K562 (cell line): Measurements from ENCODE around the gene GAPDH. TPM values are rescaled to one million over a fixed set of nuclear protein-coding genes. Genes with fewer than 3 reads are reported as not detected.
"Not testable (repeated sequence)": the region's sequence is repeated elsewhere in the genome, so short reads cannot be mapped to it uniquely, and the experiment has no call there.

Experiments used
- ATAC-seq: fragments of 200-7000 bp; cut with Tn5 transposase; 3 replicates; pipeline ENCODE4 v1.9.1; 2020; ENCODE audit warnings: moderate library complexity
- BruUV-seq: library from RNA; stranded (reverse); fragments of 400-500 nt; replicated peaks from 2 replicates; lab custom pipeline; 2021; lab: Mats Ljungman, UMichigan
- CTCF ChIA-PET: fragments of 300-600 bp; formaldehyde crosslinking; extraction: SDS; loops from one replicate; lab custom pipeline; 2021; ENCODE audit warnings: low intra/inter-chr PET ratio; lab: Yijun Ruan, JAX
- POLR2A ChIA-PET: fragments of 300-600, 350-650 bp; sonication (Branson Sonifier 250); formaldehyde crosslinking; extraction: SDS; loops from one replicate; lab custom pipeline; 2021; ENCODE audit warnings: antibody characterized with exemption, inconsistent platforms; lab: Yijun Ruan, JAX
- DNase-seq, 4 experiments: peaks; one replicate each; pipeline versions ENCODE4 v3.0.0 to v3.0.0-alpha.2; 2011 to 2018; ENCODE audit warnings: low spot score in 3 of 4, mixed read lengths in 3 of 4; ENCODE audit errors: extremely low read depth in 1 of 4
- FAIRE-seq: peaks from 2 replicates; lab custom pipeline; 2011; peaks lifted over from hg19 to GRCh38; lab: Jason Lieb, UNC
- H2AFZ ChIP-seq: 2 replicates; pipeline ENCODE4 v1.6.0; 2011; ENCODE audit warnings: low read depth, low read length, control low read depth, inconsistent platforms
- H3K27ac ChIP-seq: fragments of 200-600 bp; 3 replicates; pipeline ENCODE4 v1.8.0; 2011; ENCODE audit warnings: low read depth, mild to moderate bottlenecking, control low read depth, inconsistent platforms, low read length, moderate library complexity, mixed read lengths; ENCODE audit errors: extremely low read depth
- H3K27me3 ChIP-seq, 2 experiments: fragments of 300-600 bp in 1 of 2; 2 replicates in 1 of 2; 3 replicates in 1 of 2; pipeline versions ENCODE4 v1.6.0 to v1.8.0; 2011; ENCODE audit warnings: inconsistent platforms in 2 of 2, low read length in 2 of 2, mild to moderate bottlenecking in 1 of 2, mixed read lengths in 1 of 2, moderate library complexity in 1 of 2; ENCODE audit not compliant: control insufficient read depth in 2 of 2, insufficient read depth in 2 of 2
- H3K36me3 ChIP-seq: fragments of 300-600 bp; 3 replicates; pipeline ENCODE4 v1.8.0; 2011; ENCODE audit warnings: mild to moderate bottlenecking, low read length, inconsistent platforms; ENCODE audit not compliant: control insufficient read depth, insufficient read depth
- H3K4me1 ChIP-seq, 2 experiments: fragments of 200-600 bp in 1 of 2; replicated peaks in 1 of 2; 2 replicates in 1 of 2; 3 replicates in 1 of 2; pipeline versions ENCODE4 v1.5.1 to v1.8.0; 2011; ENCODE audit warnings: inconsistent platforms in 2 of 2, low read length in 2 of 2, mild to moderate bottlenecking in 1 of 2, mixed read lengths in 1 of 2, moderate library complexity in 1 of 2; ENCODE audit not compliant: control insufficient read depth in 2 of 2, insufficient read depth in 2 of 2
- H3K4me2 ChIP-seq: 2 replicates; pipeline ENCODE4 v1.6.1; 2011; ENCODE audit warnings: low read length, control low read depth, inconsistent platforms, mixed read lengths; ENCODE audit not compliant: insufficient read depth
- H3K4me3 ChIP-seq: fragments of 200-600 bp; sonication (generic), shearing (Covaris generic); 2 replicates; pipeline ENCODE4 v1.5.1; 2016; ENCODE audit warnings: control low read depth, inconsistent platforms
- H3K79me2 ChIP-seq: fragments of 200-600 bp; 3 replicates; pipeline ENCODE4 v1.8.0; 2011; ENCODE audit warnings: low read length, inconsistent platforms; ENCODE audit not compliant: control insufficient read depth, insufficient read depth
- H3K9ac ChIP-seq, 2 experiments: 2 replicates each; pipeline versions ENCODE4 v1.6.0 to v1.6.1; 2011; ENCODE audit warnings: low read depth in 2 of 2, low read length in 2 of 2, control low read depth in 1 of 2, inconsistent platforms in 1 of 2, mild to moderate bottlenecking in 1 of 2, mixed read lengths in 1 of 2; ENCODE audit not compliant: insufficient read depth in 1 of 2
- H3K9me1 ChIP-seq: one replicate; pipeline ENCODE4 v1.6.0; 2011; ENCODE audit warnings: inconsistent platforms, mild to moderate bottlenecking, low read length, moderate library complexity; ENCODE audit not compliant: control insufficient read depth, insufficient read depth
- H3K9me3 ChIP-seq: replicated peaks from 2 replicates; pipeline ENCODE4 v1.5.1; 2011; ENCODE audit warnings: low read depth, low read length, inconsistent platforms; ENCODE audit not compliant: control insufficient read depth, insufficient read depth
- H4K20me1 ChIP-seq: replicated peaks from 2 replicates; pipeline ENCODE4 v1.6.1; 2011; ENCODE audit warnings: low read length, inconsistent platforms, mixed read lengths; ENCODE audit not compliant: control insufficient read depth, insufficient read depth
- CTBP1 ChIP-seq: fragments of 450-650 bp; IDR thresholded peaks from 2 replicates; pipeline ENCODE4 v1.6.1; 2016; ENCODE audit warnings: borderline replicate concordance
- ELF1 ChIP-seq: fragments of 200-800 bp; sonication (Bioruptor generic); IDR thresholded peaks from 2 replicates; pipeline ENCODE4 v1.6.1; 2016; ENCODE audit warnings: missing genetic modification characterization, missing compliant biosample characterization
- ETV6 ChIP-seq, 3 experiments: fragments of 150-350 bp in 1 of 3; sonication (generic) in 1 of 3; formaldehyde crosslinking in 1 of 3; IDR thresholded peaks; 2 replicates each; pipeline versions ENCODE4 v1.6.1 to v1.8.0; 2014 to 2022; ENCODE audit warnings: borderline replicate concordance in 2 of 3, low read depth in 2 of 3, antibody characterized with exemption in 1 of 3, low read length in 1 of 3, mild to moderate bottlenecking in 1 of 3, missing genetic modification reagents in 1 of 3
- RAD21 ChIP-seq, 2 experiments: fragments of 250-450 bp in 1 of 2; fragments of 450-650 bp in 1 of 2; sonication (Bioruptor Pico) in 1 of 2; formaldehyde crosslinking in 1 of 2; IDR thresholded peaks in 1 of 2; conservative IDR thresholded peaks in 1 of 2; 2 replicates each; pipeline versions ENCODE4 v1.4.0 to v1.8.0; 2020 to 2022; ENCODE audit warnings: mild to moderate bottlenecking in 2 of 2, moderate library complexity in 1 of 2
- RBFOX2 ChIP-seq: fragments of 200-400 bp; formaldehyde crosslinking; IDR thresholded peaks from 2 replicates; pipeline ENCODE4 v1.6.1; 2017; ENCODE audit warnings: low read depth, mild to moderate bottlenecking, low read length, moderate library complexity
- ZBTB7A ChIP-seq: IDR thresholded peaks from 2 replicates; pipeline ENCODE4 v1.6.1; 2011; ENCODE audit warnings: low read depth, mild to moderate bottlenecking, low read length, moderate library complexity, borderline replicate concordance; ENCODE audit not compliant: control insufficient read depth
- WGBS: fragments of 100-300 bp; shearing (Covaris generic); methylation state at CpG from one replicate; pipeline ENCODE4 v1.1.6; 2016; ENCODE audit warnings: low coverage, mixed read lengths; ENCODE audit not compliant: insufficient coverage; ENCODE audit errors: missing lambda C conversion rate; 5-methylcytosine and 5-hydroxymethylcytosine counted together
- in situ Hi-C: fragments of 300-500 bp; cut with MboI; formaldehyde crosslinking; loops from 4 replicates; pipeline ENCODE4 v1.15.0; 2018; ENCODE audit warnings: inconsistent platforms, mixed read lengths
- intact Hi-C: fragments of 100-400 bp; cut with micrococcal nuclease; formaldehyde crosslinking; loops from 2 replicates; pipeline ENCODE4 v1.14.2; 2022
- polyA plus RNA-seq, 8 experiments: library from polyadenylated mRNA; depleted of rRNA in 4 of 8; stranded (reverse) in 5 of 8; unstranded in 3 of 8; fragments of >200 nt; fragmentation: Nextera tagmentation in 2 of 8; fragmentation: Illumina TruSeq in 1 of 8; extraction: Ambion mirVana in 2 of 8; extraction: Trizol in 1 of 8; gene quantifications; 2 replicates each; pipeline versions ENCODE4 v1.2.1 to v1.2.3, GENCODE V29; 2011 to 2014; ENCODE audit warnings: inconsistent platforms in 1 of 8, missing spikeins in 1 of 8
- total RNA-seq, 7 experiments: library from RNA; depleted of rRNA in 6 of 7; stranded (reverse); fragments of >200 nt in 6 of 7; fragmentation: Illumina TruSeq in 2 of 7; extraction: Trizol in 2 of 7; gene quantifications; 2 replicates each; pipeline versions ENCODE4 v1.2.1 to v1.2.3, GENCODE V29; 2011 to 2021; ENCODE audit warnings: low replicate concordance in 1 of 7
- TF ChIP-seq, protein P1 (sequence below), 3 experiments: IDR thresholded peaks in 2 of 3; conservative IDR thresholded peaks in 1 of 3; 2 replicates each; pipeline ENCODE4 v1.5.1; 2011 to 2012; ENCODE audit warnings: low read length in 3 of 3, mild to moderate bottlenecking in 3 of 3, control low read depth in 2 of 3, improper control_type of control experiment in 1 of 3, inconsistent platforms in 1 of 3, low read depth in 1 of 3, mixed read lengths in 1 of 3, moderate library complexity in 1 of 3; ENCODE audit not compliant: insufficient read depth in 2 of 3
- TF ChIP-seq, protein P2 (sequence below): IDR thresholded peaks from 2 replicates; pipeline ENCODE4 v1.6.1; 2011; ENCODE audit warnings: borderline replicate concordance, low read depth, mild to moderate bottlenecking, moderate library complexity, low read length; ENCODE audit not compliant: insufficient read depth, poor library complexity, severe bottlenecking
- TF ChIP-seq, protein P3 (sequence below), 2 experiments: fragments of 450-650 bp; conservative IDR thresholded peaks; 2 replicates each; pipeline ENCODE4 v1.6.1; 2017; ENCODE audit warnings: mild to moderate bottlenecking in 2 of 2, moderate library complexity in 2 of 2

GAPDH gene
- total and polyA plus RNA-seq, 9 of the 15 experiments (the other 6 are each of a cell fraction or from before 2014, with no cell fraction given) = 2,206 to 6,793 (median 4,217) TPM

DNA sequence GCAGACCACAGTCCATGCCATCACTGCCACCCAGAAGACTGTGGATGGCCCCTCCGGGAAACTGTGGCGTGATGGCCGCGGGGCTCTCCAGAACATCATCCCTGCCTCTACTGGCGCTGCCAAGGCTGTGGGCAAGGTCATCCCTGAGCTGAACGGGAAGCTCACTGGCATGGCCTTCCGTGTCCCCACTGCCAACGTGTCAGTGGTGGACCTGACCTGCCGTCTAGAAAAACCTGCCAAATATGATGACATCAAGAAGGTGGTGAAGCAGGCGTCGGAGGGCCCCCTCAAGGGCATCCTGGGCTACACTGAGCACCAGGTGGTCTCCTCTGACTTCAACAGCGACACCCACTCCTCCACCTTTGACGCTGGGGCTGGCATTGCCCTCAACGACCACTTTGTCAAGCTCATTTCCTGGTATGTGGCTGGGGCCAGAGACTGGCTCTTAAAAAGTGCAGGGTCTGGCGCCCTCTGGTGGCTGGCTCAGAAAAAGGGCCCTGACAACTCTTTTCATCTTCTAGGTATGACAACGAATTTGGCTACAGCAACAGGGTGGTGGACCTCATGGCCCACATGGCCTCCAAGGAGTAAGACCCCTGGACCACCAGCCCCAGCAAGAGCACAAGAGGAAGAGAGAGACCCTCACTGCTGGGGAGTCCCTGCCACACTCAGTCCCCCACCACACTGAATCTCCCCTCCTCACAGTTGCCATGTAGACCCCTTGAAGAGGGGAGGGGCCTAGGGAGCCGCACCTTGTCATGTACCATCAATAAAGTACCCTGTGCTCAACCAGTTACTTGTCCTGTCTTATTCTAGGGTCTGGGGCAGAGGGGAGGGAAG lies 3.5 kb downstream of the GAPDH start:
- H3K36me3 ChIP-seq = peaks cover 43% of the 10 kb centered on the region
- H2AFZ ChIP-seq; ATAC-seq; H3K9me3 ChIP-seq; in situ Hi-C loops; H3K9me1 ChIP-seq; CTCF ChIA-PET; H3K27me3 ChIP-seq; FAIRE-seq; TF ChIP-seq ETV6 (CRISPR knock-in tag; IDR thresholded peaks at IDR 0.05; ENCODE audit: borderline replicate concordance): not testable (repeated sequence)
- H3K79me2 ChIP-seq = peaks cover 53% of the 10 kb centered on the region
- H3K4me1 ChIP-seq = peaks cover 54 to 85% of the 10 kb centered on the region in 2 experiments
- DNase-seq = peak in 1 of 4 experiments; percentile 80
- peak overlapping the region; percentile 59; the same call in 1 of the 3 replicates for H3K27ac ChIP-seq
- intact Hi-C loops = loop anchor here (2.0 to 10.0 kb wide), 2 partner anchors 115 to 213 kb away; no protein-coding TSS in a partner anchor
- H3K4me3 ChIP-seq = peak overlapping the region; percentile 84; the same call in 1 of the 2 replicates
- peak overlapping the region; percentile 34 to 100; a peak in 3 of 4 replicates for H3K9ac ChIP-seq
- peaks cover 38% of the 10 kb centered on the region for H4K20me1 ChIP-seq
- TSS peak; percentile 75 for BruUV-seq
- POLR2A ChIA-PET = interaction anchor here (0.6 to 1.0 kb wide), 6 partner anchors 27 to 1545 kb away, joined by 3 to 5 read pairs (median 3); partner anchors contain the start of gene VAMP1
- peak overlapping the region; percentile 80 for H3K4me2 ChIP-seq
- 53% methylated on average over 16 of the region's 17 CpGs for WGBS
- peak; percentile 61; the same call in 1 of the 2 replicates for TF ChIP-seq RBFOX2
- TF ChIP-seq, protein P1, sequence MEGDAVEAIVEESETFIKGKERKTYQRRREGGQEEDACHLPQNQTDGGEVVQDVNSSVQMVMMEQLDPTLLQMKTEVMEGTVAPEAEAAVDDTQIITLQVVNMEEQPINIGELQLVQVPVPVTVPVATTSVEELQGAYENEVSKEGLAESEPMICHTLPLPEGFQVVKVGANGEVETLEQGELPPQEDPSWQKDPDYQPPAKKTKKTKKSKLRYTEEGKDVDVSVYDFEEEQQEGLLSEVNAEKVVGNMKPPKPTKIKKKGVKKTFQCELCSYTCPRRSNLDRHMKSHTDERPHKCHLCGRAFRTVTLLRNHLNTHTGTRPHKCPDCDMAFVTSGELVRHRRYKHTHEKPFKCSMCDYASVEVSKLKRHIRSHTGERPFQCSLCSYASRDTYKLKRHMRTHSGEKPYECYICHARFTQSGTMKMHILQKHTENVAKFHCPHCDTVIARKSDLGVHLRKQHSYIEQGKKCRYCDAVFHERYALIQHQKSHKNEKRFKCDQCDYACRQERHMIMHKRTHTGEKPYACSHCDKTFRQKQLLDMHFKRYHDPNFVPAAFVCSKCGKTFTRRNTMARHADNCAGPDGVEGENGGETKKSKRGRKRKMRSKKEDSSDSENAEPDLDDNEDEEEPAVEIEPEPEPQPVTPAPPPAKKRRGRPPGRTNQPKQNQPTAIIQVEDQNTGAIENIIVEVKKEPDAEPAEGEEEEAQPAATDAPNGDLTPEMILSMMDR (IDR thresholded peaks at IDR 0.05 in 2 of 3, conservative IDR thresholded peaks at IDR 0.05 in 1 of 3; ENCODE audit: insufficient read depth in 2 of 3, low read depth in 1 of 3, low read length in 3 of 3) = peak; percentile 58 to 65 (median 63)
- peak; percentile 37; the same call in 1 of the 2 replicates for TF ChIP-seq ELF1 (tag)
- TF ChIP-seq, protein P2, sequence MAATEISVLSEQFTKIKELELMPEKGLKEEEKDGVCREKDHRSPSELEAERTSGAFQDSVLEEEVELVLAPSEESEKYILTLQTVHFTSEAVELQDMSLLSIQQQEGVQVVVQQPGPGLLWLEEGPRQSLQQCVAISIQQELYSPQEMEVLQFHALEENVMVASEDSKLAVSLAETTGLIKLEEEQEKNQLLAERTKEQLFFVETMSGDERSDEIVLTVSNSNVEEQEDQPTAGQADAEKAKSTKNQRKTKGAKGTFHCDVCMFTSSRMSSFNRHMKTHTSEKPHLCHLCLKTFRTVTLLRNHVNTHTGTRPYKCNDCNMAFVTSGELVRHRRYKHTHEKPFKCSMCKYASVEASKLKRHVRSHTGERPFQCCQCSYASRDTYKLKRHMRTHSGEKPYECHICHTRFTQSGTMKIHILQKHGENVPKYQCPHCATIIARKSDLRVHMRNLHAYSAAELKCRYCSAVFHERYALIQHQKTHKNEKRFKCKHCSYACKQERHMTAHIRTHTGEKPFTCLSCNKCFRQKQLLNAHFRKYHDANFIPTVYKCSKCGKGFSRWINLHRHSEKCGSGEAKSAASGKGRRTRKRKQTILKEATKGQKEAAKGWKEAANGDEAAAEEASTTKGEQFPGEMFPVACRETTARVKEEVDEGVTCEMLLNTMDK = peak; percentile 73
- 0 out of 2 replicates have a peak, but pooled peaks have one; percentile 36 for TF ChIP-seq CTBP1
- TF ChIP-seq RAD21 (CRISPR knock-in tag; conservative IDR thresholded peaks at IDR 0.05 in 1 of 2, IDR thresholded peaks at IDR 0.05 in 1 of 2) = peak; percentile 32 to 58
- TF ChIP-seq ETV6 (IDR thresholded peaks at IDR 0.05; ENCODE audit: borderline replicate concordance in 1 of 2, low read depth in 2 of 2, low read length in 1 of 2) = 0 out of 4 replicates have a peak, but pooled peaks of 1 of the 2 experiments have one; percentile 32
- TF ChIP-seq, protein P3, sequence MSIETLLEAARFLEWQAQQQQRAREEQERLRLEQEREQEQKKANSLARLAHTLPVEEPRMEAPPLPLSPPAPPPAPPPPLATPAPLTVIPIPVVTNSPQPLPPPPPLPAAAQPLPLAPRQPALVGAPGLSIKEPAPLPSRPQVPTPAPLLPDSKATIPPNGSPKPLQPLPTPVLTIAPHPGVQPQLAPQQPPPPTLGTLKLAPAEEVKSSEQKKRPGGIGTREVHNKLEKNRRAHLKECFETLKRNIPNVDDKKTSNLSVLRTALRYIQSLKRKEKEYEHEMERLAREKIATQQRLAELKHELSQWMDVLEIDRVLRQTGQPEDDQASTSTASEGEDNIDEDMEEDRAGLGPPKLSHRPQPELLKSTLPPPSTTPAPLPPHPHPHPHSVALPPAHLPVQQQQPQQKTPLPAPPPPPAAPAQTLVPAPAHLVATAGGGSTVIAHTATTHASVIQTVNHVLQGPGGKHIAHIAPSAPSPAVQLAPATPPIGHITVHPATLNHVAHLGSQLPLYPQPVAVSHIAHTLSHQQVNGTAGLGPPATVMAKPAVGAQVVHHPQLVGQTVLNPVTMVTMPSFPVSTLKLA (conservative IDR thresholded peaks at IDR 0.05) = 0 out of 4 replicates have a peak, but pooled peaks of 1 of the 2 experiments have one; percentile 11
- 0 out of 2 replicates have a peak, but pooled peaks have one; percentile 17 for TF ChIP-seq ZBTB7A
